ENCODE results near the gene TMIGD2.
"Not testable (repeated sequence)": the region's sequence is repeated elsewhere in the genome, so short reads cannot be mapped to it uniquely, and the experiment has no call there.

Gene TMIGD2, protein sequence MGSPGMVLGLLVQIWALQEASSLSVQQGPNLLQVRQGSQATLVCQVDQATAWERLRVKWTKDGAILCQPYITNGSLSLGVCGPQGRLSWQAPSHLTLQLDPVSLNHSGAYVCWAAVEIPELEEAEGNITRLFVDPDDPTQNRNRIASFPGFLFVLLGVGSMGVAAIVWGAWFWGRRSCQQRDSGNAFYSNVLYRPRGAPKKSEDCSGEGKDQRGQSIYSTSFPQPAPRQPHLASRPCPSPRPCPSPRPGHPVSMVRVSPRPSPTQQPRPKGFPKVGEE

DNA sequence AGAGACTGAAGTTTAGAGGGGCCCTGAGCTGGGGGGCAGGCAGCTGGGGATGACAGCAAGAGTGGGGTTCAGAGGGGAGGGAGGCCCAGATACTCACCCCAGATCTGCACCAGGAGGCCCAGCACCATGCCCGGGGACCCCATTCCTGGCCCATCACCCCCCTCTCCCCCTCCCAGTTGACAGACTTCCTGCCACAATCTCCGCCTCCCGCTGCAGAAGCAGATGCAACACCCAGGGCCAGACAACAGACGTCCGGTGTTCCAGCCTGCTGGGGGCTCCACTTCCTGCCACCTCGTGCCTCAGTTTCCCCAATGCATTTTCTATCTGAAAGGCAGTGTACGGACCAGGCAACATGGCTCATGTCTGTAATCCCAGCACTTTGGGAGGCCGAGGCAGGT, at the start of gene TMIGD2:
TSS of gene TMIGD2 (minus strand) at position 147 of the 398 bp plus-strand sequence. CDS start at position 143, 4 bp downstream.
- no peak for DNase-seq

GRCh38 chr19:4350726-4351125, 48.5 kb upstream of the TMIGD2 start:
- DNase-seq, result no peak

DNA sequence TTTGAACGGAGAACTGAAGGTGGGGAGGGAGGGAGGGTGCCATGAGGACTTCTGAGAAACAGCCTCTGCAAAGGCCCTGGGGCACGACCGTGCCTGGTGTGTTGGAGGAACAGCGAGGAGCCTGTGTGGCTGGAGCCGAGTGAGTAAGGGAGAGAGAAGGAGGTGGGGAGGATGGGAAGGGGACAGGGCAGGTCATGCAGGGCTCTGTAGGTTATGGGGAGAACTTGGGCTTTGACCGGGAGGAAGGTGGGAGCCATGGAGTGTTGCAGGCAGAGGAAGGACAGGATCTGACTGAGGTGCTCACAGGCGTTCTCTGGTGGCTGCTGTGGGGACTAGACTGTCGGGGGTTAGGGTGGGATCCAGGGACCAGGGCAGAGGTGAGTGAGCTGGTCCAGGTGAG, 47.9 kb upstream of the TMIGD2 start:
- no peak for DNase-seq

DNA sequence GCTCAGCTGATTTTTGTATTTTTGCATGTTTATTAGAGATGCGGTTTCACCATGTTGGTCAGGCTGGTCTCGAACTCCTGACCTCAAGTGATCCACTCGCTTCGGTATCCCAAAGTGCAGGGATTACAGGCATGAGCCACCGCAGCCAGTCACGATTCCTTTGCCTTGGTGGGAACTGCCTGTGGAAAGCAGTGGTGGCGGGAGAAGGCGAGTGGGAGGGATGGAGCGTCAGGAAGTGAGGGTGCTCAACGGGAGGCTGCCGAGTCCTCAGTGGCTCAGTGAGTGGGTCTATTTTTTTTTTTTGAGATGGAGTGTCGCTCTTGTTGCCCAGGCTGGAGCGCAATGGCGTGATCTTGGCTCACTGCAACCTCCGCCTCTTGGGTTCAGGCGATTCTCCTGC, 47.0 kb upstream of the TMIGD2 start:
- DNase-seq, result not testable (repeated sequence)

- DNase-seq, result no peak
Observed at GRCh38 chr19:4347521-4347920, 45.3 kb upstream of the TMIGD2 start.

DNA sequence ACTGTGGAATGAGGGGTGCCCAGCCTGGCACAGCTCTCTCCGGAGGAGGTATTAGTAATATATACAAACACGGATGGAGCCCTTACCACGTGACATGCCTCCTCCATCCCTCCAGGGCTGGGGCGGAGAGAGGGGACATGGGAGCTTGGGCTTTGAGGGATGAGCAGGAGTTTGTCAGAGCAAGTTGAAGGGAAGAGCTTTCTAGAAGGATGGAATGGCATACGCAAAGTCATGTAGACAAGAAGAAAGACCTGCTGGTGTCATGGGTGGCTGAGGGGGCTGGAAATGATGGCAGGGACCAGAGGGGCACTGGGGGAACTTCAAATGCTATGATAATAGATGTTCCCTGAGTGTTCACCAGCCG, 43.8 kb upstream of the TMIGD2 start:
- DNase-seq, result no peak

DNA sequence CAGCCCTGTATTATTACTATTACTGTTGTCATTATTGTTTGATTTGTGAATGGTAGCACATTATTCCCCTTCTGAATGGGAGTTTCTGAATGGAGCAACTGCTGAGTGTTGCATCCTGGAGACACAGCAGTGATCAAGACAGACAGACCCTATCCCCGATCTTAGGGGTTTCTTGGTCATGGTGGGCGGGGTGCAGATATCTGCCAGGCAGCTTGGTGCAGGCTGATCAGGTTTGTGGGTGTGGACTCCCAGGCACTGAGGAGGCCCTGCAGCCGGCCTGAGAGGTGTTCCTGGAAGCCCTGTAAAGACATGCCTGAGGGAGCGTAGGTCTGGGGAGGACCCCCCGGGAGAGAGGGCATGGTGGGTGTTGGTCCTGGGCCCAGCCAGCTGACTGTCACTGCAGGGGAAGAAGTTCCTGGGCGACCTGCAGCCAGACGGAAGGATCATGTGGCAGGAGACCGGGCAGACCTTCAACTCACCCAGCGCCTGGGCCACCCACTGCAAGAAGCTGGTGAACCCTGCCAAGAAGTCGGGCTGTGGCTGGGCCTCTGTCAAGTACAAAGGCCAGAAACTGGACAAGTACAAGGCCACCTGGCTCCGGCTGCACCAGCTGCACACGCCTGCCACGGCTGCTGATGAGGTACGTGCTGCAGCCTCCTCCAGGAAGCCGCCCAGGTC, 43.3 kb upstream of the TMIGD2 start:
- no peak for DNase-seq

- peak; percentile 88 to 91 for DNase-seq
Observed at GRCh38 chr19:4343370-4344307, 41.5 kb upstream of the TMIGD2 start, which contains the start of gene MPND. Gene MPND (plus strand): TSS chr19:4343562. CDS start chr19:4343594, 32 bp downstream.

DNA sequence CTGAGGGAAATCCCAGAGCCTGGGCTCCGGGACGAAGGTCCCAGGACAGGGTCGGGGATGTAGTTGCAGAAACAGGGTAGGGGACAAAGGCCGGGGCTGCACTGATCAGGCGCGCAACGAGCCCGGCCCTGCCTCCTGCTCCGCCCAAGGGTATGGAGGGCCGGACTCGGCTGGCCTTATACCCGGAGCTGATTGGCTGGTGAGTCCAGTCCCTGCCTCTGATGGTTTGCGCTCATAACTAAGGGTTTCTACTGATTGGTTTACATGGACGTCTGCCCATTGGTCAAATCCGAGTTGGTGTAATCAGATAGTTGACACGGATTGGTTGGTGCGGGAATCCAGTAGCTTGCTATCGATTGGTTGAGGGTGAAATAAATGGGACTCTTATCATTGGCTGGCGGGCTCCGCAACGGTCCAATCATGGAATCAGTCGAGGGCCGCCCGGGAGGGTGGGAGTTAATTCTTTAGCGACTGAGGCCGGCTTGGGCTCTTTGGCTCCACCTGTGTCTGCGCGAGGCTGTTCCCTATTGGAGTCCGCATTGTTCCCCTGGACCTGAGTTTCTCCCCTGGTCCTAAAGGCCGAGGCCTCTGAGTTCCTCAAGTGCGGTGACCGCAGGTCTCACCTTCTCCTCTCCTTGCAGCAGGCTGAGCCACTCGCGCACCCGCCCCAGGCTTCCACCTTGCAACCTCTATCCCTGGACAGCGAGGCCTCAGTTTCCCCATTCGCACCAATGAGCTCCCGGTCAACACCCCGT, 40.6 kb upstream of the TMIGD2 start:
- peak; percentile 98 to 99 for DNase-seq

GRCh38 chr19:4342314-4342614, 40.1 kb upstream of the TMIGD2 start:
- DNase-seq, result peak in 1 of 2 donors; percentile 70

- DNase-seq, result no peak
Observed at GRCh38 chr19:4338441-4339355, 36.5 kb upstream of the TMIGD2 start, which contains the start of gene STAP2. Gene STAP2 (minus strand): TSS chr19:4338827. CDS start chr19:4338753, 74 bp downstream.

- no peak for DNase-seq
Observed at GRCh38 chr19:4337906-4338440, 35.8 kb upstream of the TMIGD2 start.

DNA sequence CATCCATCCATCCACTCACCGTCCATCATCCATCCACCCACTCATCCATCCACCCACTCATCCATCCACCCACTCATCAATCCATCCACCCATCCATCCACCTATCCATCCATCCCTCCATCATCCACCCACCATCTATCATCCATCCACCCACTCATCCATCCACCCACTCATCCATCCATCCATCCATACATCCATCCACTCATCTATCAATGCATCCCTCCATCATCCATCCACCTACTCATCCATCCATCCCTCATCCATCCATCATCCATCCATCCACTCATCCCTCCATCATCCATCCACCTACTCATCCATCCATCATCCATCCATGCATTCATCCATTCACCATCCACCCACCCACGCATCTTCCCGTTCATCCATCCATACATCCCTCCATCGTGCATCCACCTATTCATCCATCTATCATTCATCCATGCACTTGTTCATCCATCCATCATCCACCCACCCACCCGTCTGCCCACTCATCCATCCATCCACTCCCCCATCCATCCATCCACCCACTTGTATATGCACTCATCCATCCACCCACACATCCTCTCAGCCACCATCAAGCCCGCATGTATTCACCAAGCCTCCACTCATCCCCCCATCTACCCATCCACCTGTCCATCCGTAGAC, 32.9 kb upstream of the TMIGD2 start:
- DNase-seq, result no peak

GRCh38 chr19:4329858-4330257, 27.7 kb upstream of the TMIGD2 start:
- DNase-seq, result no peak

DNA sequence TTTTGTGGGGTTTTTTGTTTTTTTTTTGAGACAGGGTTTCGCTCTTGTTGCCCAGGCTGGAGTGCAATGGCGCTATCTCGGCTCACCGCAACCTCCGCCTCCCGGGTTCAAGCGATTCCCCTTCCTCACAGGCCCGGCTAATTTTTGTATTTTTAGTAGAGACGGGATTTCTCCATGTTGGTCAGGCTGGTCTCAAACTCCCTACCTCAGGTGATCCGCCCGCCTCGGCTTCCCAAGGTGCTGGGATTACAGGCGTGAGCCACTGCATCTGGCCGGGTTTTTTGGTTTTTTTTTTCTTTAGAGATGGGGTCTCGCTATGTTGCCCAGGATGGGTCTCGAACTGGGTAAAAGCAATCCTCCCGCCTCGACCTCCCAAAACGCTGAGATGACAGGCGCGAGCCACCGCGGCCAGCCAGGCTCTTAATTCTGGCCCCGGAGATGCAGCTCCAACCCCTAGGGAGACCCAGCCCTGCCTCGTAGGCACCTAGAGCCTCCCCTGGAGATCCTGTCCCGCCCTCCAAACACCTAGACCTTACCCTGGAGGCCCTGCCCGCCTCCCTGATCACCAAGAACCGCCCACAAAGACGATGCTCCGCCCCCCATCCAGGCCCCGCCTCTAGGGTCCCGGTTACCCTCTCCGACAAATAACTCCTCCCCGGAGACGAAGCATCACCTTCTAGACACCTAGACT, 26.9 kb upstream of the TMIGD2 start:
- not testable (repeated sequence) for DNase-seq

DNA sequence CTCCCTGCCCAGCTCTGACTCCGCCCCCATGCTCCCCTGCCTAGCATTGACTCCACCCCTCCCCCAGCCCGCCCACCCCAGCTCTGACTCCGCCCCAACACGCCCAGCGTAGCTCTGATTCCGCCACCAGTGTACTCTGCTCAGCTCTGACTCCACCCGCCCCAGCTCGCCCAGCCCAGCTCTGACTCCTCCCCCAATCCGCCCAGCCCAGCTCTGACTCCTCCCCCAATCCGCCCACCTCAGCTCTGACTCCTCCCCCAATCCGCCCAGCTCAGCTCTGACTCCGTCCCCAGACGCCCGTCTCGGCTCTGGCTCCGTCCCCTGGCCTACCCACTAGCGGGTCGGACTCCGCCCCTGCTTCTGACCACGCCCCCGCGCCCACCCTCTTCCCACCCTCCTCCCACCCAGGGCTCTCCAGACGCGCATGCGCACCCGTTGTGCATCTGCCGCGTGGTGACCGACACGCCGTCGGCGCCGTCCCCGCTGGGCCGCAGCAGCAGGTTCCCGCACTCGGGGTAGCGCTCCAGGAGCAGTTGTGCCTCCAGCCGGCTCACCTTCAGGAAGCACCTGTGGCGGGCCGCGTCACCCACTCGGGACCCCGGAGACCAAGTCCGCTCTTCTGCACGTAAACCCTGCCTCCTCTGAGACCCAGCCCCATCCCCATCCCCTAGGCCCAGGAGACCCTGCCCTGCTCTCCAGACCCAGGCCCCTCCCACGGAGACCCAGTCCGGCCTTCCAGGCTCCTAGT, 26.2 kb upstream of the TMIGD2 start:
- peak; percentile 93 for DNase-seq

- DNase-seq, result no peak
Observed at GRCh38 chr19:4327877-4328242, 25.7 kb upstream of the TMIGD2 start.

DNA sequence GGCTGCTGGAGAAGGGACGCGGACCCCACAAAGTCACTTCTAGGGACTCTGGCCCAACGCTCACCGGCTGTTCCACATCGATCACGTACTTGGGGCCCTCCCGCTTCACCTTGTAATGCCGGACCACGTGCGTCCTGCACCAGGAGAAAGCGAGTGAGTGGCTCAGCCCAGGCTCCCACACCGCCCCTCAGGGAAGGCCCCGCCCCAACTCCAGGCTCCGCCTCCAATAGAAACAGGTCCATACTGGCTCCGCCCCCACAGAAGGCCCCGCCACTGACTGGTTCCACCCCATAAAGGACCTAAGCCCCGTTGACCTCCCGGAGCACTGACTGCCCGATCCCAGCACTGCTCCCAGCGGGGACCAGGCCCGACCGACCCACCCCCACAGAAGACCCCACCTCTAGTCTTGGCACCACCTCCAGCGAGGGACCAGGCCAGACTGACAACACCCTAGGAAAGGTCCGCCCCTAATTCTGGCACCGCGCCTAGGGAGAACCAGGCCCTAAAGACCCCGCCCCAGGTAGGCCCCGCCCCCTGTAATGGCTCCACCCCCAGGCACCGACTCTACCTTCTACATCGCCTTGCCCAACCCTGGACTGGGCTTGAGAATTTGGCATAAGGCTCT, 25.2 kb upstream of the TMIGD2 start:
- peak in 1 of 2 donors; percentile 10 for DNase-seq

- DNase-seq, result no peak
Observed at GRCh38 chr19:4326837-4327251, 24.7 kb upstream of the TMIGD2 start.
